Measurements from ENCODE around the gene FGFR3.

The FGFR3 gene

GRCh38 chr4:1773754-1774153 lies 19.3 kb upstream of the FGFR3 start:
- TF ChIP-seq, protein P1, sequence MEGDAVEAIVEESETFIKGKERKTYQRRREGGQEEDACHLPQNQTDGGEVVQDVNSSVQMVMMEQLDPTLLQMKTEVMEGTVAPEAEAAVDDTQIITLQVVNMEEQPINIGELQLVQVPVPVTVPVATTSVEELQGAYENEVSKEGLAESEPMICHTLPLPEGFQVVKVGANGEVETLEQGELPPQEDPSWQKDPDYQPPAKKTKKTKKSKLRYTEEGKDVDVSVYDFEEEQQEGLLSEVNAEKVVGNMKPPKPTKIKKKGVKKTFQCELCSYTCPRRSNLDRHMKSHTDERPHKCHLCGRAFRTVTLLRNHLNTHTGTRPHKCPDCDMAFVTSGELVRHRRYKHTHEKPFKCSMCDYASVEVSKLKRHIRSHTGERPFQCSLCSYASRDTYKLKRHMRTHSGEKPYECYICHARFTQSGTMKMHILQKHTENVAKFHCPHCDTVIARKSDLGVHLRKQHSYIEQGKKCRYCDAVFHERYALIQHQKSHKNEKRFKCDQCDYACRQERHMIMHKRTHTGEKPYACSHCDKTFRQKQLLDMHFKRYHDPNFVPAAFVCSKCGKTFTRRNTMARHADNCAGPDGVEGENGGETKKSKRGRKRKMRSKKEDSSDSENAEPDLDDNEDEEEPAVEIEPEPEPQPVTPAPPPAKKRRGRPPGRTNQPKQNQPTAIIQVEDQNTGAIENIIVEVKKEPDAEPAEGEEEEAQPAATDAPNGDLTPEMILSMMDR (IDR thresholded peaks at IDR 0.05; ENCODE audit: extremely low read depth, insufficient read depth, missing control alignments) = no peak
- in situ Hi-C loops (cut with MboI; ENCODE audit: low pct_unique_long_range_greater_than_20kb, low sequenced_read_pairs, unreplicated experiment) = no loop called here
- no peak for DNase-seq (ENCODE audit: low spot score)

DNA sequence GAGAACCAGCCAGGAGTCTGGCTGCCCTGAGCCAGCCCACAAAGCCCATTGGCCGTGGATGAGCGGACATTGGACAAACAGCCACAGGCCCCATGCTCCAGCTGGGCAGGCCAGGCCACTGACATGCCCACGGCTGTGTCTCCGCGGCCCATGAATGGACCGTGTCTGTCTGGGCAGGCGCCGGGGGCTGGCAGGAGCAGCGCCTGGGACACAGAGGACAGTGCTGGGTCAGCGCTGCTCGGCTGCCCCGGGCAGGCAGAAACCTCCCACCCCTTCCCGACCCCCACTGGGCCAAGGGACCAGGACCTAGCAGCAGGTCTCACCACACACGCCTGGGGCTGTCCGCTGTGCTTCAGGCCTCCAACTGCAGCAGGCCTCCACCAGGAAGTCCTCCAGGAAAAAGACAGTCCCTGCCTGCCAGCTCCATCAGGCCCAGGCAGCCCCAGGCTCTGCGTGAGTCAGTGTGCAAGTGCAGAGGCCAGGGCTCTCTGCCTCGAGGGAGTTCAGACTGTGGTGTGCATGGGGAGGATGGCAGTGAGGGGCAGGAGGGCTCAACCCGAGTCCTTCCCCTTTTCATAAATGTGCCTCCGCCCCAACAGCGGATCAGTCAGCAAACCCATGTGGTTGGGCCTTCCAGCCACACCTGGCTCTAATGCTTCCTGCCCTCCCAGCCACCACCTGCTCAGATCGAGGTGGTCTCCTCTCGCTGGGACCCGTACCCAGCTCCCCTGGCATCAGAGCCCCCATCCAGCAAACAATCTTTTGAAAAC lies 17.2 kb upstream of the FGFR3 start:
- DNase-seq (ENCODE audit: low spot score) = no peak
- in situ Hi-C loops (cut with MboI; ENCODE audit: low pct_unique_long_range_greater_than_20kb, low sequenced_read_pairs, unreplicated experiment) = no loop called here

DNA sequence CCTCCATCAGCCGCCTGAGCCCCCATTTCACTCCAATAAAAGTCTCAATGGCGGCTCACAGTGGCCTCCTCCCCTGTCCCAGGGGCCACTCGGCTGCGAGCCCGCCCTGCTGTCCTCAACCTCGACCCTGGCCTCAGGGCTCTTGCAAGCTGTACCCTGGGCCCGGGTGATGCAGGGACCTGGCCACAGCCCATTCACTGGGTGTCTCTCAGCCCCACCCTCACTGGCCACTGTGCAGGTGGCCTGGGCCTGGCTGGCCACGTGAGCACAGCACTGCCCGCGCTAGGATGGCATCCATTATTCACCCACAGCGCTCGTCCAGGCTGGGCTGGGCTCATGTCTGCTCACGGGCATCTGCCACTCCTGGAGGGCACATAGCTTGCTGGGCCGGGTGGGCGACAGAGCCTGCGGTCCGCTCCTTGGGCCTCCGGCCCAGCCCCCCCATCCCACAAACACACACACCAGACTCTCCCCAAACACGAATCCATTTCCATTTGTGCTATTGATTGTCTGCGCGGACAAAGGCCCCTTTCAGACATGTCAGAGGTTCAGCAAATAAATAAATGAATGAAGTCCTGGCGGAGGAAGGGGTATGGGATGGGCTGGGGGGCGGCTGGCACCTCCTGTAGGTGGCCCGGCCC lies 16.5 kb upstream of the FGFR3 start:
- DNase-seq (ENCODE audit: low spot score) = no peak
- in situ Hi-C loops (cut with MboI; ENCODE audit: low pct_unique_long_range_greater_than_20kb, low sequenced_read_pairs, unreplicated experiment) = no loop called here
- TF ChIP-seq, protein P1 (IDR thresholded peaks at IDR 0.05; ENCODE audit: extremely low read depth, insufficient read depth, missing control alignments) = no peak

More for the DNA sequence above, 17.2 kb upstream of the FGFR3 start:
- TF ChIP-seq, protein P1 (IDR thresholded peaks at IDR 0.05; ENCODE audit: extremely low read depth, insufficient read depth, missing control alignments) = no peak

DNA sequence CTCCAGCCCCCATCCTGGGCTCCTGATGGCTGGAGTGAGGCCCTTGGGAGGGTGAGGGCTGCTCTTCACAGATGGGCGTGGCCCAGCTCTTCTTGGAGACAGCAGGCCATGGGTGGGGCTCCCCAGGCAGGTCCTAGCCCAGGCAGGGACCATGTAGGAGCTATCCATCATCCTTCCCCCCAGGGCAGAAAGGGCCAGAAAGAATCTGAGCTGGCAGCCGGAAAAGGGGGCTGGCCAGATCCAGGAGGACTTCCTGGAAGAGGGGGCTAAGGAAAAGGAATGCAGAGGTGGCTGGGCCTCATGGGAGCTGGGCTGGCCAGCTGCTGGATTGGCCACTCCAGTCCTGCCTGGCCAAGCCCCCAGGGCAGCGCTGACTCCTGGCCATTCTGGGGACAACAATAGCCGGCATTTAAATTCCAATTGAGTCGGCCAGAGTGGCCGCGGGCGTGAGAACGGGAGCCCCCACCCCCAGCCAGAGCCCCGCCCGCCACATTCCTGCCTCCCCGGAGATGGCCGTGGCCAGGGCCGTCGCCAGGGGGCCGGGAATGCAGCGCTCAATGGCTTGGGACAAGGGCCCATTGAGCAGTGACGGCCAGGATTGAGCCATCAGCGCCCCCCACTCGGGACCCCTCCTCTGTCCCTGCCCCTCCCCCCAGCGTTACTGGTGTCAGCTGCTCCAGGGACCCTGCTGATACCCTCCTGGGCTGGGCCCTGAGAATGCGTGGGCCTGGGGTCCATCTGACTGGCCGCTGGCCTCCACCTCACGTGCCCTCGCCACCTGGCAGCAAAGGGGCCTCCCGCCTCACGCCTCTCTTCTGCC lies 15.1 kb upstream of the FGFR3 start:
- DNase-seq (ENCODE audit: low spot score) = no peak
- TF ChIP-seq, protein P1 (IDR thresholded peaks at IDR 0.05; ENCODE audit: extremely low read depth, insufficient read depth, missing control alignments) = no peak
- in situ Hi-C loops (cut with MboI; ENCODE audit: low pct_unique_long_range_greater_than_20kb, low sequenced_read_pairs, unreplicated experiment) = no loop called here

- TF ChIP-seq, protein P1 (IDR thresholded peaks at IDR 0.05; ENCODE audit: extremely low read depth, insufficient read depth, missing control alignments) = no peak
- in situ Hi-C loops (cut with MboI; ENCODE audit: low pct_unique_long_range_greater_than_20kb, low sequenced_read_pairs, unreplicated experiment) = no loop called here
- DNase-seq (ENCODE audit: low spot score) = no peak
Observed at GRCh38 chr4:1778642-1779392, 14.3 kb upstream of the FGFR3 start.

Data from GM13977 (cell line).